GM06990 (cell line): ENCODE measurements around the gene ZNF230.

ENCODE experiments used
- DNase-seq: peaks from one replicate; pipeline ENCODE4 v3.0.0-alpha.2; 2011; ENCODE audit not compliant: insufficient read length; ENCODE audit errors: extremely low read depth
- H3K27me3 ChIP-seq: replicated peaks from 2 replicates; pipeline ENCODE4 v1.6.0; 2011; ENCODE audit warnings: low read length; ENCODE audit not compliant: control insufficient read depth, insufficient read depth
- H3K36me3 ChIP-seq: 2 replicates; pipeline ENCODE4 v1.5.1; 2011; ENCODE audit warnings: low read length; ENCODE audit not compliant: control insufficient read depth, insufficient read depth
- H3K4me3 ChIP-seq: replicated peaks from 2 replicates; pipeline ENCODE4 v1.5.1; 2011; ENCODE audit warnings: low read depth, mild to moderate bottlenecking, control low read depth, low read length
- CTCF ChIP-seq: IDR thresholded peaks from 2 replicates; pipeline ENCODE4 v1.5.1; 2011; ENCODE audit warnings: low read length, control low read depth, mild to moderate bottlenecking, inconsistent platforms; ENCODE audit not compliant: insufficient read depth, poor library complexity, severe bottlenecking

The ZNF230 gene

GRCh38 chr19:44050740-44051649 is 48.2 kb downstream of the ZNF230 start:
- Histone ChIP-seq H3K4me3 (peak overlapping the region; percentile 65), H3K36me3 (no peaks in the 10 kb centered on the region), H3K27me3 (no peaks in the 10 kb centered on the region)
- no peak for DNase-seq
- no peak for TF ChIP-seq CTCF

- peak; percentile 59 for DNase-seq
- H3K36me3 ChIP-seq: no peaks in the 10 kb centered on the region
- TF ChIP-seq CTCF: no peak
- peak within 1 kb of the TSS; percentile 65 for H3K4me3 ChIP-seq
- H3K27me3 ChIP-seq: no peaks in the 10 kb centered on the region
These were observed 49.1 kb downstream of the ZNF230 start, which contains the start of gene ZNF223 for GRCh38 chr19:44051650-44052402. ZNF223 (plus strand) TSS chr19:44052036; CDS start chr19:44055177, 3,141 bp downstream.

- no peak for DNase-seq
- TF ChIP-seq CTCF: no peak
- Histone ChIP-seq H3K36me3 (no peaks in the 10 kb centered on the region), H3K27me3 (no peaks in the 10 kb centered on the region), H3K4me3 (no peak overlapping the region)
These were observed 53.1 kb downstream of the ZNF230 start for GRCh38 chr19:44055870-44056269.

GRCh38 chr19:44059229-44059628 is 56.5 kb downstream of the ZNF230 start:
- Histone ChIP-seq H3K27me3 (no peaks in the 10 kb centered on the region), H3K36me3 (no peaks in the 10 kb centered on the region), H3K4me3 (no peak overlapping the region)
- no peak for DNase-seq
- TF ChIP-seq CTCF: no peak

GRCh38 chr19:44061038-44061437 is 58.3 kb downstream of the ZNF230 start:
- Histone ChIP-seq H3K36me3 (no peaks in the 10 kb centered on the region), H3K4me3 (no peak overlapping the region), H3K27me3 (no peaks in the 10 kb centered on the region)
- DNase-seq: no peak
- no peak for TF ChIP-seq CTCF
